Loucy (cell line): ENCODE data around the gene PHEX.

ENCODE experiments used
- H2AFZ ChIP-seq: fragments of 200-600 bp; sonication (generic); 2 replicates; pipeline ENCODE4 v1.6.0; 2016; ENCODE audit warnings: antibody characterized with exemption, mild to moderate bottlenecking, low read length, moderate library complexity
- H3F3A ChIP-seq: fragments of 200-600 bp; 2 replicates; pipeline ENCODE4 v1.6.0; 2016; ENCODE audit warnings: antibody characterized with exemption, low read depth, mild to moderate bottlenecking
- H3K27me3 ChIP-seq: fragments of 200-600 bp; sonication (generic); 2 replicates; pipeline ENCODE4 v1.6.1; 2014; ENCODE audit warnings: low read length, mild to moderate bottlenecking; ENCODE audit not compliant: insufficient read depth, poor library complexity, severe bottlenecking
- H3K36me3 ChIP-seq: fragments of 200-600 bp; sonication (generic); 2 replicates; pipeline ENCODE4 v1.6.1; 2016; ENCODE audit warnings: low read length; ENCODE audit not compliant: insufficient read depth
- H3K4me1 ChIP-seq: fragments of 200-600 bp; sonication (generic); 2 replicates; pipeline ENCODE4 v1.5.1; 2014; ENCODE audit warnings: low read length, mild to moderate bottlenecking; ENCODE audit not compliant: insufficient read depth, poor library complexity, severe bottlenecking
- H3K4me2 ChIP-seq: fragments of 200-600 bp; sonication (generic); 2 replicates; pipeline ENCODE4 v1.6.0; 2014; ENCODE audit warnings: antibody characterized with exemption, low read length, low read depth, mild to moderate bottlenecking; ENCODE audit not compliant: poor library complexity, severe bottlenecking
- H3K4me3 ChIP-seq: fragments of 200-600 bp; sonication (generic); 2 replicates; pipeline ENCODE4 v1.5.1; 2014; ENCODE audit warnings: low read length, mild to moderate bottlenecking, mixed read lengths; ENCODE audit not compliant: poor library complexity, severe bottlenecking
- H3K79me2 ChIP-seq: fragments of 200-600 bp; sonication (generic); 2 replicates; pipeline ENCODE4 v1.6.1; 2014; ENCODE audit warnings: low read length; ENCODE audit not compliant: insufficient read depth
- H3K9ac ChIP-seq: fragments of 200-600 bp; sonication (generic); 2 replicates; pipeline ENCODE4 v1.6.0; 2014; ENCODE audit warnings: mild to moderate bottlenecking, low read depth, low read length, moderate library complexity; ENCODE audit not compliant: poor library complexity, severe bottlenecking
- H3K9me2 ChIP-seq: fragments of 200-600 bp; sonication (generic); replicated peaks from 2 replicates; pipeline ENCODE4 v1.6.1; 2016; ENCODE audit warnings: low read depth, low read length, mixed read lengths
- H3K9me3 ChIP-seq: fragments of 200-600 bp; sonication (generic); 2 replicates; pipeline ENCODE4 v1.6.1; 2014; ENCODE audit warnings: mild to moderate bottlenecking, antibody characterized with exemption, low read length, low read depth; ENCODE audit not compliant: insufficient read depth
- H4K20me1 ChIP-seq: fragments of 200-600 bp; sonication (generic); 2 replicates; pipeline ENCODE4 v1.6.0; 2014; ENCODE audit warnings: antibody characterized with exemption, low read length, mild to moderate bottlenecking; ENCODE audit not compliant: insufficient read depth, poor library complexity, severe bottlenecking
- CTCF ChIP-seq: fragments of 200-600 bp; sonication (generic); conservative IDR thresholded peaks from 2 replicates; pipeline ENCODE4 v1.5.1; 2014; ENCODE audit warnings: mild to moderate bottlenecking, antibody characterized with exemption, low read length
- EZH2phosphoT487 ChIP-seq: fragments of 200-600 bp; IDR thresholded peaks from 2 replicates; pipeline ENCODE4 v1.6.1; 2018; ENCODE audit warnings: antibody characterized with exemption, mild to moderate bottlenecking, moderate library complexity, borderline replicate concordance

Gene PHEX

GRCh38 chrX:22041907-22042530 is 9.9 kb downstream of the PHEX start:
- Histone ChIP-seq H3K36me3 (no peaks in the 10 kb centered on the region), H3K4me1 (no peaks in the 10 kb centered on the region), H4K20me1 (no peaks in the 10 kb centered on the region), H3K27me3 (no peaks in the 10 kb centered on the region), H3K9me3 (no peaks in the 10 kb centered on the region), H3K9me2 (no peaks in the 10 kb centered on the region), H3K4me2 (no peak overlapping the region), H3F3A (no peaks in the 10 kb centered on the region), H3K9ac (no peak overlapping the region), H2AFZ (no peak overlapping the region), H3K4me3 (no peak overlapping the region), H3K79me2 (no peaks in the 10 kb centered on the region)
- TF ChIP-seq EZH2phosphoT487 (no peak), CTCF (no peak)

- Histone ChIP-seq H3K4me3 (no peak overlapping the region), H3K79me2 (no peaks in the 10 kb centered on the region), H3K9me3 (no peaks in the 10 kb centered on the region), H4K20me1 (no peaks in the 10 kb centered on the region), H3K4me1 (no peaks in the 10 kb centered on the region), H2AFZ (no peak overlapping the region), H3K36me3 (no peaks in the 10 kb centered on the region), H3K4me2 (no peak overlapping the region), H3K27me3 (no peaks in the 10 kb centered on the region), H3F3A (no peaks in the 10 kb centered on the region), H3K9me2 (no peaks in the 10 kb centered on the region), H3K9ac (no peak overlapping the region)
- TF ChIP-seq EZH2phosphoT487 (no peak), CTCF (no peak)
Observed at GRCh38 chrX:22043872-22044271, 11.7 kb downstream of the PHEX start.

- H3K9ac ChIP-seq = no peak overlapping the region
- H3F3A ChIP-seq = no peaks in the 10 kb centered on the region
- no peaks in the 10 kb centered on the region for H4K20me1 ChIP-seq
- no peak overlapping the region for H3K4me3 ChIP-seq
- H3K79me2 ChIP-seq = no peaks in the 10 kb centered on the region
- H3K27me3 ChIP-seq = no peaks in the 10 kb centered on the region
- no peaks in the 10 kb centered on the region for H3K9me3 ChIP-seq
- TF ChIP-seq CTCF (no peak), EZH2phosphoT487 (no peak)
- no peak overlapping the region for H2AFZ ChIP-seq
- H3K36me3 ChIP-seq = no peaks in the 10 kb centered on the region
- no peaks in the 10 kb centered on the region for H3K4me1 ChIP-seq
- no peak overlapping the region for H3K4me2 ChIP-seq
- H3K9me2 ChIP-seq = no peaks in the 10 kb centered on the region
Observed at GRCh38 chrX:22047468-22047867, 15.3 kb downstream of the PHEX start.
